ENCODE measurements around the gene ERAP2. TPM values are rescaled to one million over a fixed set of nuclear protein-coding genes. Genes with fewer than 3 reads are reported as not detected.
"Not testable (repeated sequence)": the region's sequence is repeated elsewhere in the genome, so short reads cannot be mapped to it uniquely, and the experiment has no call there.

ERAP2 gene
- total RNA-seq, 6 experiments from 2014 or later: 1.5 to 13.3 (median 8.4) TPM

DNA sequence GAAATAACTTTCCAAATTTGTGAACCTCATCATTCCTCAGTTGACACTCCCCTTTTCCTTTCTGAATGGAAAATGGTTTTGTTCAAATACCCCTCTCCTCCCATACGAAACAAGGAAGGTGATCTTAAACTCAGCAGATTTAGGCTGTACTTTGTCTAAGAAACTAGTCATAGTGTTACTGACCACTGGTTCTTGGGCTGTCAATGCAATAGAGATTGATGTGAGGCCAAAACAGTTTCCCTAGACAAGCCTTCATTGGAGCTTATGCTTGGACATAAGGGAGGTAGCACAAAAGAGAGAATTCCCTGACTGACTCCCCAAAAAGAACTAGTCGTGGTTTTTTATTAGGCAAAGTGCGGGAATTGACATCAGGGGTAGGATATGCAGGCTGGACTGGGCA is 54.3 kb downstream of the ERAP2 start:
- no peak for DNase-seq
- Histone ChIP-seq H3K9me3 (peaks cover 0 to 2% (median 0%) of the 10 kb centered on the region in 4 donors), H3K27ac (no peak overlapping the region), H3K36me3 (no peaks in the 10 kb centered on the region), H3K4me3 (no peak overlapping the region), H3K27me3 (no peaks in the 10 kb centered on the region), H3K4me1 (peaks cover 0 to 12% (median 7%) of the 10 kb centered on the region in 4 donors)
- TF ChIP-seq POLR2A (IDR thresholded peaks at IDR 0.05): no peak
- no peak for TF ChIP-seq CTCF (IDR thresholded peaks at IDR 0.05)
- no peak for ATAC-seq
- WGBS (ENCODE audit: insufficient coverage, low coverage, low lambda C conversion rate, missing lambda C conversion rate): 84% methylated on average over 2 of the region's 3 CpGs
- intact Hi-C loops (cut with DNase I): no loop called here

DNA sequence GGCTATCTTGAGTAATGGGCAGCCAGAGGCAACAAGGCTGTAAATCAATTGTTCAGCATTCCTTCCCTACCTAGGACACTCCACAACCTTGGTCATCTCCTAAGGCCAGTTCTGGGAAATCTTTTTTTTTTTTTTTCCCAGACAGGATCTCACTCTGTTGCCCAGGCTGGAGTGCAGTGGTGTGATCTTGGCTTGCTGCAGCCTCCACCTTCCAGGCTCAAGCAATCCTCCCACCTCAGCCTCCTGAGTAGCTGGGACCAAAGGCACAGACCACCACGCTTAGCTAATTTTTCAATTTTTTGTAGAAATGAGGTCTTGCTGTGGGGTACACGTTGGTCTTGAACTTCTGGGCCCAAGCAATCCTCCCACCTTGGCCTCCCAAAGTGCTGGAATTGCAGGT is 54.7 kb downstream of the ERAP2 start:
- H3K9me3 ChIP-seq; ATAC-seq; intact Hi-C loops (cut with DNase I); H3K36me3 ChIP-seq; H3K4me3 ChIP-seq; DNase-seq; H3K27me3 ChIP-seq; H3K27ac ChIP-seq: not testable (repeated sequence)
- 100% methylated on average over 2 of the region's 2 CpGs for WGBS (ENCODE audit: insufficient coverage, low coverage, low lambda C conversion rate, missing lambda C conversion rate)
- peaks cover 0 to 12% (median 7%) of the 10 kb centered on the region in 4 donors for H3K4me1 ChIP-seq

DNA sequence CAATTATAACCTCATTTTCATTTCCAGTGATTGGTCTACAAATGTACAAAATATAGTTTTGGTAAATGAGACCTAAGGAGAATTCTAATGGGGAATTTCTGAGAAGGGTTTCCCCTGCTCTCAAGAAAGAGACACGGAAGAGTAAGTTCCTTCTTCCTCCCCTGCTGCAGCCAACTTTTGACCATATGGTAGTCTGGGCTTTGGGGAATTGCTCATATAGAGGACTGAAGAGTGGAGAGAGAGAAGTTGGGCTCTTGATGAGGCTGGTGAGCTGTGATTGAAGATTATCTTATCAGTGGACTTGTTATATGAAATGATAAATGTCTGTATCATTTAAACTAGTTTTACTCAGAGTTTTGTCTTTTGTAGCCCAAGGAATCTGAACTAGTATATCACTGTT is 55.3 kb downstream of the ERAP2 start:
- TF ChIP-seq CTCF (IDR thresholded peaks at IDR 0.05) (no peak), POLR2A (IDR thresholded peaks at IDR 0.05) (no peak)
- Histone ChIP-seq H3K27me3 (no peaks in the 10 kb centered on the region), H3K27ac (no peak overlapping the region), H3K4me1 (peaks cover 0 to 12% (median 7%) of the 10 kb centered on the region in 4 donors), H3K36me3 (no peaks in the 10 kb centered on the region), H3K9me3 (peaks cover 0 to 2% (median 0%) of the 10 kb centered on the region in 4 donors), H3K4me3 (no peak overlapping the region)
- DNase-seq (no peak), ATAC-seq (no peak)
- whole genome bisulfite sequencing (ENCODE audit: insufficient coverage, low coverage, low lambda C conversion rate, missing lambda C conversion rate): 62% methylated on average over 1 of the region's 1 CpG
- intact Hi-C loops (cut with DNase I): no loop called here

DNA sequence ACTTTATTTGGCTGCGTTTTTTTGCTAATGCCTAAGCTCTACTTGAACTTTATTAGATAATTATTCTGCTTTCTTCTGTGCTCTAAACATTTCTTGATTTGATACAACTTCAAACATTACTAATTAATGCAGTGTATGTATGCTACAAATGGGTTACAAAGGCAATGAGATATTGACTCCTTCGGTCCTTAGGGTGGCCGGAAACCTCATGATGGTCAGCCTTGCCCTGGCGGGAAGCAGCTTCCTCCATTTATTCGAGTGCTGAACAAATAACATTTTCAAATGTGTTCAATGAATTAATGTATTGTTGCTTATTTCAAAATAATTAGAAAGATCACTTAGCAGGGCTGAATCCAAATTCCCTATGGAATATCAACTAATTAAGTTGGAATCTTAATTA is 55.7 kb downstream of the ERAP2 start:
- no peak for ATAC-seq
- intact Hi-C loops (cut with DNase I): no loop called here

More for the DNA sequence above, 55.7 kb downstream of the ERAP2 start:
- no peaks in the 10 kb centered on the region for H3K36me3 ChIP-seq
- no peaks in the 10 kb centered on the region for H3K27me3 ChIP-seq
- no peak for DNase-seq
- no peak overlapping the region for H3K27ac ChIP-seq
- TF ChIP-seq POLR2A (IDR thresholded peaks at IDR 0.05): no peak
- TF ChIP-seq CTCF (IDR thresholded peaks at IDR 0.05): no peak
- peaks cover 0 to 12% (median 7%) of the 10 kb centered on the region in 4 donors for H3K4me1 ChIP-seq
- peaks cover 0 to 2% (median 0%) of the 10 kb centered on the region in 4 donors for H3K9me3 ChIP-seq
- no peak overlapping the region for H3K4me3 ChIP-seq
- WGBS (ENCODE audit: insufficient coverage, low coverage, low lambda C conversion rate, missing lambda C conversion rate): 65% methylated on average over 5 of the region's 5 CpGs

Data from right lobe of liver (tissue), 6 donors.